ENCODE data around the gene PML.
"Not testable (repeated sequence)": the region's sequence is repeated elsewhere in the genome, so short reads cannot be mapped to it uniquely, and the experiment has no call there.

PML gene

DNA sequence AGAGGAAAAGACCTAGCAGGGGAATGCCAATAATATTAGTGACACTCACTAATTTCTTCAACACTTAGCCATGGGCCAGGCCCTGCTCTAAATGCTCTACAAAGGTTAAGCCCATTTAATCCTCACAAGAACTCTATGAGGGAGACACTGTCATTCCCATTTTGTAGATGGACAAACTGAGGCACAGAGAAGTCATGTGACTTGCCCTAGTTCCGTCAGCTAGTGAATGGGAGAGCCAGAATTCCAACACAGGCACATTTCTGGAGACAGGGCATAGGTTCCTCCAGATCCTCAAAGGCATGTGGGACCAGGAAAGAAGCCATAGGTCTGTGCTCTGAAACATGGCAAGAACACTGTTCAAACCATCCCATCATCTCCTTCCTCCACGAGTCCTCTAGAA lies 36.7 kb upstream of the PML start:
- no peak for DNase-seq

DNA sequence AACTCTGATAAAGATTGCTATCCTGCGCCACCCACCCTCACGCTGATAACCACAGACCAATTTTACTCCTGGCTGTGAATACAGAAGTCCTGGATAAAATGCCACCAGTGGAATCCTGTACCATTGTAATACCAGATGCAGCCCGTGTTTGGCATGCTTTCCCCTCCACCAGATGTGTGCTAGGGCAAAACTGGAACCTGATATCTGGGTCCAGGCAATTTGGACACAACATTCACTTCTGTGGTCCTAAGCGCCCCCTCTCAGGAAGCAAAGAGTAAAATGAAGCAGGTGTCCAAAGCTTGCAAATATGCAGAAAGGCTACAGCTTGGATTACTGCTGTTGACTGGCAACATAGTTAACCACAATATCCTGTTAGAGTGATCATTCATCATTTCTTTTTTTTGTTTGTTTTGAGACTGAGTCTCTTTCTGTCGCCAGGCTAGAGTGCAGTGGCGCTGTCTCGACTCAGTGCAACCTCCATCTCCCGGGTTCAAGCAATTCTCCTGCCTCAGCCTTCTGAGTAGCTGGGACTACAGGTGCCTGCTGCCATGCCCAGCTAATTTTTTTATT lies 35.4 kb upstream of the PML start:
- DNase-seq: no peak

DNA sequence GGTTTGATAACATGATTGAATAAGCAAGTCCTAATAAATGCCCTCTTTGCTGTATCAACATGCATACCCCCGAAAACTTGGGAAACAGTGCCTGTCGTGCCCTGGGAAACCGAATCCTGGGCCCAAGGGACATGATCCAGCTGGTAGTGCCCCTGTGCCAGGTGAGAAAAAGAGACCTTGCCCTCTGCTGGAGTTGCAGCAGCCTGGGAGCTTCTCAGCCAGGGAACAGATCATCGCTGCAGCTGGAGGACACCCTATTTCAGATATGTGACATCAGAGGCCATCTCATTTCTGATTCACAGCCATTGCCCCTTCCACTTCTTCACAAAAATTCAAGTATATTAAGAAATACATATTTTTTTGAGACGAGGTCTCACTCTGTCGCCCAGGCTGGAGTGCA lies 34.7 kb upstream of the PML start:
- DNase-seq: no peak

DNA sequence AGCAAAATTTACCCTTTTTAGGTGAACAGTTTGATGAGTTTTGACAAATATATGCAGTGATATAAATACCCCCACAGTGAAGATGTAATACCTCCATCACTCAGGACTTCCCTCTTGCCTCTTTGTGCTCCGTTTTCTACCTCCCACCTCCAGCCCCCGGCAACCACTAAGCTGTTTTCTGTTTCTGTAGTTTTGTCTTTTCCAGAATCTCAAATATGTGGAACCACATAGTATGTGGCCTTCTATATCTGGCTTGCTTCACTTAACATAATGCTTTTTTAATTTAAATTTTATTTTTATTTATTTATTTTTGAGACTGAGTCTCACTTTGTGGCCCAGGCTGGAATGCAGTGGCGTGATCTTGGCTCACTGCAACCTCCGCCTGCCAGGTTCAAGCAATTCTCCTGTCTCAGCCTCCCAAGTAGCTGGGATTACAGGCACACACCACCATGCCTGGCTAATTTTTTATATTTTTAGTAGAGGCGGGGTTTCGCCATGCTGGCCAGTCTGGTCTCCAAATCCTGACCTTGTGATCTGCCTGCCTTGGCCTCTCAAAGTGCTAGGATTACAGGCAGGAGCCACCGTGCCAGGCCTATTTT lies 33.9 kb upstream of the PML start:
- DNase-seq: not testable (repeated sequence)

DNA sequence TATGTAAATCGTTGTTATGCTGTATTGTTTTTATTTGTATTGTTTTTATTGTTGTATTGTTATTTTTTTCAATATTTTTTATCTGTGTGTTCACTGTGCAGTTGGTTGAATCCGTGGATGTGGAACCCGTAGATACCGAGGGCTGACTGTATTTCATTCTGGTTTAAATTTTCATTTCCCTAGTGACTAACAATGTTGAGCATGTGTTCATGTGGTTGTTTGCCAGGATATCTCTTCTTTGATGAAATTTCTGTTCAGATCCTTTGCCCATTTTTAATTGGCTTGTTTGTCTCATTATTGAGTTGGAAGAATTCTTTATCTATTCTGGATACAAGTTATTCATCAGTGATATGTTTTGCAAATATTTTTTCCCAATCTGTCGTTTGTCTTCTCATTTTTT lies 32.1 kb upstream of the PML start:
- no peak for DNase-seq

DNA sequence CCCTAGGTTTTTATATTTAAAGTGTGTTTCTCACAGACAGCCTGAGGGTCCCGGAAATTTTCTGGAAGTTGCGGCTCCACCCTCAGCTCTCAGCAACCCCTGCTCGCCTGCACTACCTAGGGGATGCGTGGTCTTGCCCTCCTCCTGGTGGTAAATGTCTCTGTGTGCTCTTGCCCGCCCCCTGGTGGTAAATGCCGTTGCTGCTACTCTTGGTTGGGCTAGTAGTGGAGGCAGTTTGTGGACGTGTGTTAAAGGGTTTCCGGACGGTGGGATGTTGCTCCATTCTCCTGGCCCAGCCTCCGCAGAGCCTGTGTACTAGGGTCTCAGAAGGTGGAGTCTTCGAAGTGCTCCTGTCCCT lies 29.8 kb upstream of the PML start:
- no peak for DNase-seq

DNA sequence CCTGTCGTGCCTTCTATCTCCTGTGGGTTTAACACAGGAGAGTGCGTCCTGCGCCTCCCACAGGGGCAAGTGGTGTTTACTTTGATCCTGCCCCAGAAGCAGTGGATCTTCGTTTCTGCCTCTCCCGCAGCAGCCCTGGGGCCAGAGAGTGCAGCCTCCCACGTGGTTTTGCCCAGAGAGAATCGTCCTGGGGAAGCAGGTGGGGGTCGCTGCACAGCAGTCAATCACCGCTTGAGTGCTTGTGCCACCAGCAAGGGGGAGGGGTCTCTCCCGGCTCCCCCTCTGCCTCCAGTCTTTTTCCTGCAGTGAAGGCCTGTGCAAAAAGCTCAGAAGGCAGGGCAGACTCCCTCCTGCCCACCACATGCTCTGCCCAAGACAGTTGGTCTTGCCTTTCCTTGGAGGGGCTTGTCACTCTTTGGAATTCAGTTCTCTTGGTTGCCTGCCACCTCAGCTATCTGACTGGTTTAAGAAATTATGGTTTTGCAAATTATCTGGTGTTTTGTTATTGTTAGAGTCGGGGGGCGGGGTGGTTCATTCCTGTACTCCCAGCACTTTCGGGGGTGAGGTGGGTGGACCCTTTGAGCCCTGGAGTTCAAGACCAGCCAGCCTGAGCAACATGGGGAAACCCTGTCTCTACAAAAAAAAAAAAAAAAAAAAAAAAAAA lies 29.3 kb upstream of the PML start:
- peak; percentile 65 for DNase-seq

DNA sequence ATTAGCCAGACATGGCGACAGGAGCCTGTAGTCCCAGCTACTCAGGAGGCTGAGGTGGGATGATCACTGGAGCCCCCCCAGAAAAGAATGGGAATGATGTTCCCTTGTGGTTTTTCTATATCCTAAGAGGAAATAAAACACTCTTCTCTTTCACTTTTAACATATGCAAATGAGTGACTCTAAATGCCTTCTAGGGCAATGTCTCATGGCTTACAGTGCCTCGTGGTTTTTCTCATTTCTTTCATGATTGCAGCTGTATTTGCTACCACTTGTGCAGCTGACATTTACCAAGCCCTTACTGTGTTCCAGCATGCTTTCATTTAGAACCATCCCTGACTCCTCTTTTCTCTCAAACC lies 28.8 kb upstream of the PML start:
- DNase-seq: no peak

DNA sequence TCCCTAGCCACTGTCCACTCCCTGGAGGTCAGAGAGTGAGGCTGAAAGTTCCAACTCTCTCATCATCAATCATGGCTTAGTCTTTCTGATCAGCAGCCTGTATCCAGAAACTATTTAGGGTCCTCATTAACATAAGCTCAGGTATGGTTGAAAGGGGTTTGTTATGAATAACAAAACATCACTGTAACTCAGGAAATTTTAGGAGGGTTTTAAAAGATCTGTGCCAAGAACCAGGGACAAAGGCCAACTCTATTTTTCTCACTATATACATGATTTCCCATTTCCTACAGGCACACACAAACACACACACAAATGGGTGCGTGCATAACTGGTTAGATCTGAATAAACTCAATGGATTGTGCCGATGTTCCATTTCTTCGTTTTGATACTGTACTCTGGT lies 26.1 kb upstream of the PML start:
- DNase-seq: no peak

DNA sequence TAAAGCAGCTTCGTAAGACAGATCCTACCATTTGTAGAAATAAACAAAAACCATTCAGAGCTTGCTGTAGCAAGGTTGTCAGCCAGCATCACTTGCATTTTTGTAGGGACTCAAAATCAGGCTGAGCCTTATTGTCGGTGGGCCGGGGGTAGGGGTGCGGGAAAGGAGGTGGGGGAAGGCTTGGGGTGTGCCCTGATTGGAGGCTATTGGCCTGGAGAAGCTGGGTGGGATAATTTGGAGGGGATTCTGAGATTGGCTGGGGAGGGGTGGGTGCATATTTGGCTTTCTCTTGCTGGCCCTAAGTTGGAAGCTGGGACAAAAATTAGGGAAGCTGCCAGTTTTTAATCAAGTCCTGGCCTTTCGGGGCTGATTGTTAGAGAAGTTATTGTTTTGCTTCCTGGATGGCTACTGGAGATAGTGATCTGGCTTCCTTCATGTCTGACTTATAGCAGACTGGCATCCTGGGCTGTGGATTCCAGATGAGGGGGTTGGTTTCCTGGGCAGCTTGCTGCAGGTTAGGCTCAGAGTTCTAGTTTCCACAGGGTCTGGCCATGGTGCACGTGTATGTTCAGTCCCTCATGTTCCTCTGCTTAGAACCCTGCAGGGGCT lies 25.3 kb upstream of the PML start:
- DNase-seq: no peak

DNA sequence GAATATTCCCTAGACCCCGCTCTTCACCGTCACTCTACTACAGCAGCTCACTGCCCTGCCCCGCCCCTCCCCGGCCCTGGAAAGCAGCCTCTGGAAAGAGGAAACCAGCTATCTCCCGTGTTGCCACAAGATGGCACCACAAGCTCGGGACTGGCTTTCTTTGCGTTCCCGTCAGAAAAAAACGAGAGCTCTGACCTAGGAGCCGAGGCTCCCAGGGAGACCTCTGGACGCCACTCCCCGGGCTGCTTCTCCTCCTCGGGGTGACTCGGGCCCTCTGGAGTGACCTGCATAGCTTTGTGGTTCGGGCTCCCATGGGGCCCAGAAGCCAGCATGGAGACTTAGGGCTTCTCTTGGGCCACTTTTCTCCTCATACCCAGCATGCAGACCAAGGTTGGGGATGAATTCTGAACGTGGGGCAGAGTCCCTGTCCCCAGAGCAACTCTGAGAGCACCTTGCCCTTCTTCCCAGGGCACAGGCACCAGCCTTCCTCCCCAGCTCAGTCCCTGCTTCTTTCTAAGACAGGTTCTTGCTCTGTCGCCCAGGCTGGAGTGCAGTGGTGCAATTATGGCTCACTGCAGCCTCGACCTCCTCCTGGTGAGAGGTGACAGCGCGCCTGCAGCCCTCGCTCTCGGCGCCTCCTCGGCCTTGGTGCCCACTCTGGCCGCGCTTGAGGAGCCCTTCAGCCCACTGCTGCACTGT lies 21.4 kb upstream of the PML start:
- peak; percentile 81 for DNase-seq

DNA sequence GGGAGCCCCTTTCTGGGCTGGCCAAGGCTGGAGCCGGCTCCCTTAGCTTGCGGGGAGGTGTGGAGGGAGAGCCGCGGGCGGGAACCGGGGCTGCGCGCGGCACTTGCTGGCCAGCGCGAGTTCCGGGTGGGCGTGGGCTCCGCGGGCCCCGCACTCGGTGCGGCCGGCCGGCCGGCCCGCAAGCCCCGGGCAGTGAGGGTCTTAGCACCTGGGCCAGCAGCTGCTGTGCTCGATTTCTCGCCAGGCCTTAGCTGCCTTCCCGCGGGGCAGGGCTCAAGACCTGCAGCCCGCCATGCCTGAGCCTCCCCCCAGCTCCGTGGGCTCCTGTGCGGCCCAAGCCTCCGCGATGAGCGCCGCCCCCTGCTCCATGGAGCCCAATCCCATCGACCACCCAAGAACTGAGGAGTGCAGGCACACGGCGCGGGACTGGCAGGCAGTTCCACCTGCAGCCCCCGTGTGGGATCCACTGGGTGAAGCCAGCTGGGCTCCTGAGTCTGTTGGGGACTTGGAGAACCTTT lies 20.8 kb upstream of the PML start:
- DNase-seq: not testable (repeated sequence)

DNA sequence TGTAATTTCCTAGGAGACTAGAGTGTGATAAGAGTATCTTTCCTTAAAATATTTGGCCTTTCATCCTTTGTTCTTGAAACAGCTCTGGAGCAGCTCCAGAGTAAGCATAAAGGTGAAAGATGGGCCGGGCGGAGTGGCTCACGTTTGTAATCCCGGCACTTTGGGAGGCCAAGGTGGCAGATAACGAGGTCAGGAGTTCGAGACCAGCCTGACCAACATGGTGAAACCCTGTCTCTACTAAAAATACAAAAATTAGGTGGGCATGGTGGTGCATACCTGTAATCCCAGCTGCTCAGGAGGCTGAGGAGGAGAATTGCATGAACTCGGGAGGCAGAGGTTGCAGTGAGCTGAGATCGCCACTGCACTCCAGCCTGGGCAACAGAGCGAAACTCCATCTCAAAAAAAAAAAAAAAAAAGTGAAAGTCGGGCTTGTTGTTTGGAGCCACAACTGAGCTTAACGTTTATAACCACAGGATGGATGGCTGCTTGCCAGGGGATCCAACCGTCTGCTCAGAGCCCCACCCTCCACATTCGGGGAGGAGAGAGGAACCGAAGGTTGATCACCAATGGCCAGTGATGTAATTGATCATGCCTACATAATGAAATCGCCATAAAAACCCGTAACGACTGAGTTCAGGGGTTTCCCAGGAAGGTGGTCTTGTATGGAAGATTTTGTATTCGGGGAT lies 18.9 kb upstream of the PML start:
- not testable (repeated sequence) for DNase-seq

DNA sequence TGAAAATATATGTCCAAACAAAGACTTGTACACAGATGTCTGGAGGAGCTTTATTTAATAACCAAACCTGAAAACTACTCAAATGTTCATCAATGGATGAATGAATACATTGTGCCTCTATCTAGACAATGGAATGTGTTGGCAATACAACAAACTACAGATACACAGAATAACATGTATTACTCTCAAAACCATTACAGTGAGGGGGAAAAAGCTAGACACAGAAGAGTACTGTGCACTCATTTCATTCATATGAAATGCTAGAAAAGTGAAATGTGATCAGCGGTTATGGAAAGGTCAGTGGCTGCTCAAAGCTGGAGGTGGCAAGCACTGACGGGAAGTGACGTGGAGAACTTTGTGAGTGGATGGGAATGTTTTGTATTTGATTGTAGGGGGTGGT lies 15.6 kb upstream of the PML start:
- DNase-seq: no peak

DNA sequence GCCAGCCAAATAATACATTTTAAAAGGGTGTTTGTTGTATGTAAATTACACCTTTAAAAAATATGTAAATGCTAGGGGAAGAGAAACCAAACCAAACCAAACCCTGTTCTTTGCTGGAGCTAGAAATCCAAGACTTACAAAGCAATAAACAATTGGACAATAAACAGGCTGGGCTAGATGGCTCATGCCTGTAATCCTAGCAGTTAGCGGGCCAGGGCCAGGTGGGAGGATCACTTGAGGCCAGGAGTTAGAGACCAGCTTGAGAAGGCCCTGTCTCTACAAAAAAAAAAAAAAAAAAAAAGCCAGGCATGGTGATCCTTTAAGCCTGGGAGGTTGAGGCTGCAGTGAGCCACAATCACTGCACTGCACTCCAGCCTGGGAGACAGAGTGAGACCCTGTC lies 14.9 kb upstream of the PML start:
- no peak for DNase-seq

DNA sequence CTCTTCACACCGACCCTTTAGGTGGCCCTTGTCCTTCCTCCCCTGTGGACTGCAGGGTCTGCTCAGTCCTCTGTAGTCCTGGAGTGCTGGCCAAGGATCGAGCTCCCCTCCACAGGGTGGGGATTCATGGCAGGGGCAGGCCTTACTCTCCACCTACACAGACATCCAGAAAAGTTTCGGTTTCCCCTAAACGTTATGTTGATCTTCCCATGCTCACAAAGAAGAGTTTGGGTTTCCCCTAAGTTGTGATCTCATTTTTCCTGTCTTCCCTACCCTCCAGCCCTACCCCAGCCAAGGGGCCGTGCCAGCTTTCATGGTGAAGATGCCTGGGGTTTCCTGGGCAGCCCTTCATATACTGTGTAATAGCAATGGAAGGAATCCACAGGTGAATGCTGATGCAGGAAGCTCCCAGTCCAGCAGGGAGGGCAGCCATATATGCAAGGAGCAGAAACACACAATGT lies 12.7 kb upstream of the PML start:
- no peak for DNase-seq

DNA sequence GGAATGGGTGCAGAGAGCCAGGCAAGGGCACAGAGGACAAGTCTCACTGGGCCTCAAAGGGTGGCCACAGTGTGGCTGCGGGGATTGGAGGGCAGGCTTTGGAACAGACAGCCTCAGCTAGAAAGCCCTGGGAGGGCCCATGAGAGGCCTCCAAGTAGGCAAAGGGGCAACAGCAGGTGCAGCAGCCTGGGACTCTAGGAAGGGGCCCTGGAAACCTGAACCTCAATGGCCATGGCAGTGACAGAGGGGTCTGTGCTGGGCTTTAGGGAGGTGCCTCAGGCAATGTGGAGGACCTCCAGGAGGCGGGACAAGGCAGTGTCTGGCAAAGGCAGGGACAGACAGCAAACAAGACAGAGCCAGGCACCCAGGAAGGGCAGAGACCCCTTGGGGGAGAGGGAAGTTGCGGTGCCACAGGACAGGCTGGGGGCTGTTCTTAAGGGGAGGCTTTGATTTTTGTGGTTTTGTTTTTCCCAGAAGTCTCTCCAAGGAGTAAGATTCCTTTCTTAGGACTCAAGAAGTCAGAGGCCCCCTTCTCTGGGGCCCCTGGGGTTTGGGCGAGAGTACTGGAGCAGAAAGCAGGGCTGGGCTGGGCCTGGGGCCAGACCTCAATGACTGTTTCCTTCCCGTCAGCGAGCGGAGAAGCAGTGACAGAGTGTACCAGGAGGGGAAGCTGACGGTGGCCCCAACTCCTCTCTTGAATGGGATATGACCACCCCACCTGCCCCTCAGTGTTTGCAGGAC lies 12.1 kb upstream of the PML start:
- peak; percentile 63 for DNase-seq

DNA sequence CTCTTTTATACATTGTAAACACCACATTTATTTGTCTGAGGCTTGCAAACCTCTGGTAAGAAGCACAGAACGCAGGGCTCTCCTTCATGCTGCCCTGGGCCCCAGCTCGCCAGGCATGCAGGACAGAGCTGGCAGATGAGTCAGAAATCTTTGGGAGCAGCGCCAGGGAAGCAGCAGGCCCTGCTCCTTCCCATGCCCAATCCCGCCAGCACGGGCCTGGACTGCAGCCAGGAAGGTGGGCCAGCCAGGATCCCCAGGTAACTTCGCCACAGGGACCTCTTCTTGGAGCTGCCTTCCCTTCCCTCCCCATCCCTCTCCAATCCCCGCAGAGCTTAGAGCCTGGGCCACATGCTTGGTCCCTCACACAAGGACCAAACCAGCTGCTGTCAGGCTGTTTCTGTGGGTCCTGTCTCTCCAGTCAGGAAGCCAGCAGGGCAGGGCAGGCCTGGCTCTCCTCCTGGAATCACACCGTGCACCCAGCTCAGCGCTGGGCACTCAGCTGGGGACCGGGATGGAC lies 11.2 kb upstream of the PML start:
- peak; percentile 26 for DNase-seq

DNA sequence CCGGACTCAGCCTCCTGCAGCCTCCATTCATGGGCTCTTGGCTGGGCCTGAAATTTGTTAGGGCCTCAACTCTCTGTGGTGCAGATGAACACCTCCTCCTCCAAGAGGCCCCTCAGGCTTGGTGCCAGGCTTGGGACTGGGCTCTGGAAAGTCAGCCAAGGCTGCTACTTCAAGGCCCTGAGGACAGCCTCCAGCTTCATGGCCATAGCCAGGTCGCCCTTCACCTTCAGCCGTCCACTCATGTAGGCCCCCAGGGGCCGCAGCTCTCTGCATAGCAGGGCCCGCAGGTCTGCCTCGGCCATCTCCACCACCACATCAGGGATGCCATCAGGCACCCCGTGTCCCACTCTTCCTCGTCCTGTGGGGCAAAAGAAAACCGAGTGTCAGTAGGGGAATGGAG lies 10.7 kb upstream of the PML start:
- DNase-seq: no peak

DNA sequence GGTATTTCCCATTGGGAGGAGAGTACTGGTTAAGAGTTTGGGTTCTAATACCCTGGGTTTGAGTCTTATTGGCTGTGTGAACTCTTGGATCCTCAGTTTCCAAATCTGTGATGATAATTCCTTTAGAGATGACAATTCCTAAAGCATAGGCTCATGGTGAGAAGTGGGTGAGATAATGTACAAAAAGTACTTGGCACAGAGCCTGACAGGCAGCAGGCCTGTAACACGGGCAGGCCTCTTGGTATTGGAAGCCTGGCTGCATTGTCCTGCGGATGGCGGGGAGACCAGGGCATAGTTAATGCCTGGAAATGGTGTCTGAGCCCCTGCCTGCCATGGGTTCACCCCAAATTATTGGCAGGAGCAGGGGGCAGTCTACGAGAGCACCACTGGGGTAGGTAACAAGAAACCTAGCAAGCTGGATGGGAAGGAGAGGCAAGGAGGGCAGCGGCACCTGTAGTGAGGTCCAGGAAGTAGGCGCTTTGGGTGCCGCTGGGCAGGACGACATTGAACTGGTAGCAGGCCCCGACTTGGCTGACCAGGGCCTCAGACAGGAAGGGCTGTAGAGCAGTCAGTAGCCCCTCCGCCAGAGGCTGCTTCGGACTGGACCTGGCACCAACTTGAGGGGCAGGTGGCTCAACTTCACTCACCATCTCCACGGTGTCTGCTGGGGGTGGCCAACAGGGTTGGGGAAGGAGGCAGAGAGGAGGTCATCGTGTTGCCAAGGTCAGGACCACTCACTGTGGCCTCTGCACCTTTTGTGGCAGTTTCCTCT lies 10.1 kb upstream of the PML start:
- DNase-seq: no peak
